PC-3 (cell line): Measurements from ENCODE around the gene HEMGN.

ENCODE experiments used
- EZH2 ChIP-seq: fragments of 300-600 bp; sonication (generic); IDR thresholded peaks from one replicate; pipeline ENCODE4 v1.6.1; 2017; ENCODE audit warnings: antibody characterized with exemption, mild to moderate bottlenecking, low read length; ENCODE audit not compliant: unreplicated experiment
- EZH2phosphoT487 ChIP-seq: fragments of 300-600 bp; sonication (generic); IDR thresholded peaks from 2 replicates; pipeline ENCODE4 v1.6.1; 2018; ENCODE audit warnings: mild to moderate bottlenecking, antibody characterized with exemption, low read length, borderline replicate concordance
- TF ChIP-seq, protein P1 (sequence below): fragments of 300-600 bp; sonication (generic); conservative IDR thresholded peaks from 2 replicates; pipeline ENCODE4 v1.5.1; 2017; ENCODE audit warnings: antibody characterized with exemption, low read depth, mild to moderate bottlenecking, low read length

DNA sequence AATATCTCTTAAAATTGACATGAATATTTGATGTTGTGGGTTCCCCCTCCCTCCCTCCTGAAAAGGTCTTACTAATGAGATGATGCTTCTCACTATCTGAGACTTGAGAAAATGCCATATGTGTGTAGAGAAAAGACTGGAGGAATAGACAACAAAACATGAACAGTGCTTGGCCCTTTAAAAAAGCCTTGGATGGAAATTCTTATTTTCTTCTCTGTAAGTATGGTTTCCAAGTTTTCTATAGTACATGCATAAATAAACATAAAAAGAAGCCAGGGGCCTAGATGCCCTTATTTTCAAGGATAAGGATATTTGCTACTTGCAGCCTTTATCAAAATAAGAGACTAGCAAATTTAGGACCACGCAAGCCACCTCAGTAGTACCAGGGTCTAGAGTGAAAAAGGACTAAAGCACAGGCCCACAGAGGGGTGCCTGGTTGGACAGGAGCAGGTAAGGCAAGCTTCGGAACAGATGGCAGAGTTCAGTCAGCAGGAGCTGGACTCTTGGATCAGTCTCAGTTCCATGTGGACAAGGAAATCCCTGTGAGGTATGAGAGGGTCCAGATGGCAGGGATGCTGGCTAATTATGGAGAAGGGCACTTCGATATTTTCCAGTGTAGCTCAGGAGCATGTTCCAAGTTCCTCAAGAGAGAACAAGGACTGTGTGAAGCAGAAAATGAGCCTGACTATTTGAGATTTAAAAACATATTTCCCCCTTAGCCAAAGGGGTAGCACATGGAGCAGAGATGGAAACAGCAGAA is 40.6 kb upstream of the HEMGN start:
- TF ChIP-seq, protein P1, sequence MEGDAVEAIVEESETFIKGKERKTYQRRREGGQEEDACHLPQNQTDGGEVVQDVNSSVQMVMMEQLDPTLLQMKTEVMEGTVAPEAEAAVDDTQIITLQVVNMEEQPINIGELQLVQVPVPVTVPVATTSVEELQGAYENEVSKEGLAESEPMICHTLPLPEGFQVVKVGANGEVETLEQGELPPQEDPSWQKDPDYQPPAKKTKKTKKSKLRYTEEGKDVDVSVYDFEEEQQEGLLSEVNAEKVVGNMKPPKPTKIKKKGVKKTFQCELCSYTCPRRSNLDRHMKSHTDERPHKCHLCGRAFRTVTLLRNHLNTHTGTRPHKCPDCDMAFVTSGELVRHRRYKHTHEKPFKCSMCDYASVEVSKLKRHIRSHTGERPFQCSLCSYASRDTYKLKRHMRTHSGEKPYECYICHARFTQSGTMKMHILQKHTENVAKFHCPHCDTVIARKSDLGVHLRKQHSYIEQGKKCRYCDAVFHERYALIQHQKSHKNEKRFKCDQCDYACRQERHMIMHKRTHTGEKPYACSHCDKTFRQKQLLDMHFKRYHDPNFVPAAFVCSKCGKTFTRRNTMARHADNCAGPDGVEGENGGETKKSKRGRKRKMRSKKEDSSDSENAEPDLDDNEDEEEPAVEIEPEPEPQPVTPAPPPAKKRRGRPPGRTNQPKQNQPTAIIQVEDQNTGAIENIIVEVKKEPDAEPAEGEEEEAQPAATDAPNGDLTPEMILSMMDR: no peak
- no peak for TF ChIP-seq EZH2phosphoT487
- no peak for TF ChIP-seq EZH2
